Measurements from ENCODE around the gene DDB1. TPM values are rescaled to one million over a fixed set of nuclear protein-coding genes. Genes with fewer than 3 reads are reported as not detected.
A peak's percentile ranks its signal among the peaks of the same experiment; 100 is the strongest.

DDB1 gene
- total and polyA plus RNA-seq, 2 of the 13 experiments (the other 11 are each of a cell fraction or from before 2014, with no cell fraction given): 217 to 266 TPM

DNA sequence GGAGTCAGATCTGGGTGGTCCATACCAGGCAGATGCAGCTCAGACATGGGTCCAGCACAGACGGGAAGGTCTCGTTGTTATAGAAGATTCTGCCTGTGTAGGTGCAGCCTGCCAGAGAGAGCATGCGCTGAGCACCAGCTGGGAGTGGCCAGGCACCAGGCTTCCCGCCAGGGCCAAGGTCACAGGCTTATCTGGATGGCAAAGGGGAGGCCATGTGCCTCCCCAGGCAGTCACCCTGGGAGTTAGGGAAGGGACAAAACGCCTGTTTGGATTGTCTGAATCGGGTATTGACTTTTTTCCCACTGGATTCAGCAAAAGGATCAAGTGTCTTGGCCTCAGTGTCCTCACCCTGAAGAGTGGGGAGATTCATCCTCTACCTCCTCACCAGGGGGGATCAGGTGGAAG is 65.5 kb downstream of the DDB1 start (continued):
- TF ChIP-seq NFIB (CRISPR knock-in tag; IDR thresholded peaks at IDR 0.05; ENCODE audit: borderline replicate concordance) (no peak), ZNF552 (CRISPR knock-in tag; IDR thresholded peaks at IDR 0.05; ENCODE audit: borderline replicate concordance) (no peak), SAFB2 (CRISPR knock-in tag; IDR thresholded peaks at IDR 0.05; ENCODE audit: borderline replicate concordance, low read depth) (0 out of 2 replicates have a peak, but pooled peaks have one; percentile 28), HOXA5 (CRISPR knock-in tag; IDR thresholded peaks at IDR 0.05) (peak; percentile 41; the same call in 1 of the 2 replicates), ZBTB20 (CRISPR knock-in tag; IDR thresholded peaks at IDR 0.05; ENCODE audit: borderline replicate concordance, low read depth) (peak; percentile 82; the same call in 1 of the 2 replicates), ZNF432 (CRISPR knock-in tag; IDR thresholded peaks at IDR 0.05; ENCODE audit: borderline replicate concordance) (no peak), SALL1 (CRISPR knock-in tag; IDR thresholded peaks at IDR 0.05) (peak; percentile 68), BORCS8-MEF2B (CRISPR knock-in tag; IDR thresholded peaks at IDR 0.05) (0 out of 2 replicates have a peak, but pooled peaks have one; percentile 33), FOSL2 (CRISPR knock-in tag; IDR thresholded peaks at IDR 0.05) (peak; percentile 35; the same call in 1 of the 2 replicates), ZNF160 (CRISPR knock-in tag; IDR thresholded peaks at IDR 0.05) (0 out of 2 replicates have a peak, but pooled peaks have one; percentile 33), RXRB (CRISPR knock-in tag; IDR thresholded peaks at IDR 0.05; ENCODE audit: borderline replicate concordance) (peak; percentile 65; the same call in 1 of the 2 replicates), SETDB1 (CRISPR knock-in tag; IDR thresholded peaks at IDR 0.05; ENCODE audit: borderline replicate concordance) (no peak), RBM39 (IDR thresholded peaks at IDR 0.05; ENCODE audit: low read depth, low read length, poor library complexity, severe bottlenecking) (no peak), ZMYM4 (CRISPR knock-in tag; IDR thresholded peaks at IDR 0.05) (0 out of 2 replicates have a peak, but pooled peaks have one; percentile 31), FOXJ3 (CRISPR knock-in tag; IDR thresholded peaks at IDR 0.05; ENCODE audit: borderline replicate concordance) (peak; percentile 38; the same call in 1 of the 2 replicates), SIN3B (IDR thresholded peaks at IDR 0.05; ENCODE audit: low read length) (no peak), MIER3 (CRISPR knock-in tag; IDR thresholded peaks at IDR 0.05; ENCODE audit: borderline replicate concordance) (peak; percentile 46; the same call in 1 of the 2 replicates), ZNF331 (CRISPR knock-in tag; IDR thresholded peaks at IDR 0.05) (peak; percentile 62; the same call in 1 of the 2 replicates), ZNF772 (CRISPR knock-in tag; IDR thresholded peaks at IDR 0.05) (peak; percentile 54; the same call in 1 of the 2 replicates), ADNP (CRISPR knock-in tag; IDR thresholded peaks at IDR 0.05) (no peak)
- TF ChIP-seq, protein P1, sequence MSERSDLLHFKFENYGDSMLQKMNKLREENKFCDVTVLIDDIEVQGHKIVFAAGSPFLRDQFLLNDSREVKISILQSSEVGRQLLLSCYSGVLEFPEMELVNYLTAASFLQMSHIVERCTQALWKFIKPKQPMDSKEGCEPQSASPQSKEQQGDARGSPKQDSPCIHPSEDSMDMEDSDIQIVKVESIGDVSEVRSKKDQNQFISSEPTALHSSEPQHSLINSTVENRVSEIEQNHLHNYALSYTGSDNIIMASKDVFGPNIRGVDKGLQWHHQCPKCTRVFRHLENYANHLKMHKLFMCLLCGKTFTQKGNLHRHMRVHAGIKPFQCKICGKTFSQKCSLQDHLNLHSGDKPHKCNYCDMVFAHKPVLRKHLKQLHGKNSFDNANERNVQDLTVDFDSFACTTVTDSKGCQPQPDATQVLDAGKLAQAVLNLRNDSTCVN (CRISPR knock-in tag; IDR thresholded peaks at IDR 0.05; ENCODE audit: borderline replicate concordance): peak; percentile 29; the same call in 1 of the 2 replicates
- TF ChIP-seq, protein P2, sequence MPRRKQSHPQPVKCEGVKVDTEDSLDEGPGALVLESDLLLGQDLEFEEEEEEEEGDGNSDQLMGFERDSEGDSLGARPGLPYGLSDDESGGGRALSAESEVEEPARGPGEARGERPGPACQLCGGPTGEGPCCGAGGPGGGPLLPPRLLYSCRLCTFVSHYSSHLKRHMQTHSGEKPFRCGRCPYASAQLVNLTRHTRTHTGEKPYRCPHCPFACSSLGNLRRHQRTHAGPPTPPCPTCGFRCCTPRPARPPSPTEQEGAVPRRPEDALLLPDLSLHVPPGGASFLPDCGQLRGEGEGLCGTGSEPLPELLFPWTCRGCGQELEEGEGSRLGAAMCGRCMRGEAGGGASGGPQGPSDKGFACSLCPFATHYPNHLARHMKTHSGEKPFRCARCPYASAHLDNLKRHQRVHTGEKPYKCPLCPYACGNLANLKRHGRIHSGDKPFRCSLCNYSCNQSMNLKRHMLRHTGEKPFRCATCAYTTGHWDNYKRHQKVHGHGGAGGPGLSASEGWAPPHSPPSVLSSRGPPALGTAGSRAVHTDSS (CRISPR knock-in tag; conservative IDR thresholded peaks at IDR 0.05): no peak
- TF ChIP-seq, protein P3, sequence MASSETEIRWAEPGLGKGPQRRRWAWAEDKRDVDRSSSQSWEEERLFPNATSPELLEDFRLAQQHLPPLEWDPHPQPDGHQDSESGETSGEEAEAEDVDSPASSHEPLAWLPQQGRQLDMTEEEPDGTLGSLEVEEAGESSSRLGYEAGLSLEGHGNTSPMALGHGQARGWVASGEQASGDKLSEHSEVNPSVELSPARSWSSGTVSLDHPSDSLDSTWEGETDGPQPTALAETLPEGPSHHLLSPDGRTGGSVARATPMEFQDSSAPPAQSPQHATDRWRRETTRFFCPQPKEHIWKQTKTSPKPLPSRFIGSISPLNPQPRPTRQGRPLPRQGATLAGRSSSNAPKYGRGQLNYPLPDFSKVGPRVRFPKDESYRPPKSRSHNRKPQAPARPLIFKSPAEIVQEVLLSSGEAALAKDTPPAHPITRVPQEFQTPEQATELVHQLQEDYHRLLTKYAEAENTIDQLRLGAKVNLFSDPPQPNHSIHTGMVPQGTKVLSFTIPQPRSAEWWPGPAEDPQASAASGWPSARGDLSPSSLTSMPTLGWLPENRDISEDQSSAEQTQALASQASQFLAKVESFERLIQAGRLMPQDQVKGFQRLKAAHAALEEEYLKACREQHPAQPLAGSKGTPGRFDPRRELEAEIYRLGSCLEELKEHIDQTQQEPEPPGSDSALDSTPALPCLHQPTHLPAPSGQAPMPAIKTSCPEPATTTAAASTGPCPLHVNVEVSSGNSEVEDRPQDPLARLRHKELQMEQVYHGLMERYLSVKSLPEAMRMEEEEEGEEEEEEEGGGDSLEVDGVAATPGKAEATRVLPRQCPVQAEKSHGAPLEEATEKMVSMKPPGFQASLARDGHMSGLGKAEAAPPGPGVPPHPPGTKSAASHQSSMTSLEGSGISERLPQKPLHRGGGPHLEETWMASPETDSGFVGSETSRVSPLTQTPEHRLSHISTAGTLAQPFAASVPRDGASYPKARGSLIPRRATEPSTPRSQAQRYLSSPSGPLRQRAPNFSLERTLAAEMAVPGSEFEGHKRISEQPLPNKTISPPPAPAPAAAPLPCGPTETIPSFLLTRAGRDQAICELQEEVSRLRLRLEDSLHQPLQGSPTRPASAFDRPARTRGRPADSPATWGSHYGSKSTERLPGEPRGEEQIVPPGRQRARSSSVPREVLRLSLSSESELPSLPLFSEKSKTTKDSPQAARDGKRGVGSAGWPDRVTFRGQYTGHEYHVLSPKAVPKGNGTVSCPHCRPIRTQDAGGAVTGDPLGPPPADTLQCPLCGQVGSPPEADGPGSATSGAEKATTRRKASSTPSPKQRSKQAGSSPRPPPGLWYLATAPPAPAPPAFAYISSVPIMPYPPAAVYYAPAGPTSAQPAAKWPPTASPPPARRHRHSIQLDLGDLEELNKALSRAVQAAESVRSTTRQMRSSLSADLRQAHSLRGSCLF (CRISPR knock-in tag; IDR thresholded peaks at IDR 0.05; ENCODE audit: borderline replicate concordance): no peak
